IPS-18c (cell line): ENCODE measurements around the gene PERCC1.

ENCODE experiments used
- H3K4me3 ChIP-seq: 2 replicates; pipeline ENCODE4 v1.7.0; 2013; ENCODE audit warnings: low read depth, mild to moderate bottlenecking, low read length, moderate library complexity; ENCODE audit not compliant: insufficient read depth
- H3K9me3 ChIP-seq: one replicate; pipeline ENCODE4 v1.6.1; 2013; ENCODE audit warnings: mild to moderate bottlenecking, low read length, moderate library complexity; ENCODE audit not compliant: control insufficient read depth, insufficient read depth

PERCC1 gene

GRCh38 chr16:1442697-1443096 lies 11.8 kb downstream of the PERCC1 start:
- Histone ChIP-seq H3K9me3 (no peaks in the 10 kb centered on the region), H3K4me3 (no peak overlapping the region)

GRCh38 chr16:1443403-1443973 lies 12.6 kb downstream of the PERCC1 start:
- Histone ChIP-seq H3K4me3 (no peak overlapping the region), H3K9me3 (no peaks in the 10 kb centered on the region)

GRCh38 chr16:1443980-1444729 lies 13.3 kb downstream of the PERCC1 start, which contains the start of gene CCDC154:
TSS of gene CCDC154 (minus strand) at chr16:1444556. CDS start at chr16:1444322, 234 bp downstream.
- H3K9me3 ChIP-seq: no peaks in the 10 kb centered on the region
- H3K4me3 ChIP-seq: no peak within 1 kb of the TSS

GRCh38 chr16:1444730-1445517 lies 14.0 kb downstream of the PERCC1 start:
- Histone ChIP-seq H3K4me3 (no peak overlapping the region), H3K9me3 (no peaks in the 10 kb centered on the region)

GRCh38 chr16:1445518-1446203 lies 14.8 kb downstream of the PERCC1 start:
- Histone ChIP-seq H3K4me3 (no peak overlapping the region), H3K9me3 (no peaks in the 10 kb centered on the region)

GRCh38 chr16:1446296-1447080 lies 15.6 kb downstream of the PERCC1 start:
- H3K4me3 ChIP-seq: no peak overlapping the region
- H3K9me3 ChIP-seq: no peaks in the 10 kb centered on the region

- no peaks in the 10 kb centered on the region for H3K9me3 ChIP-seq
- no peak overlapping the region for H3K4me3 ChIP-seq
Observed at GRCh38 chr16:1447965-1448364, 17.1 kb downstream of the PERCC1 start.

GRCh38 chr16:1448536-1449116 lies 17.7 kb downstream of the PERCC1 start:
- no peaks in the 10 kb centered on the region for H3K9me3 ChIP-seq
- no peak overlapping the region for H3K4me3 ChIP-seq

GRCh38 chr16:1449201-1449788 lies 18.4 kb downstream of the PERCC1 start:
- Histone ChIP-seq H3K9me3 (no peaks in the 10 kb centered on the region), H3K4me3 (no peak overlapping the region)

GRCh38 chr16:1450218-1450617 lies 19.3 kb downstream of the PERCC1 start:
- Histone ChIP-seq H3K9me3 (no peaks in the 10 kb centered on the region), H3K4me3 (no peak overlapping the region)

GRCh38 chr16:1450841-1451240 lies 20.0 kb downstream of the PERCC1 start:
- no peak overlapping the region for H3K4me3 ChIP-seq
- H3K9me3 ChIP-seq: no peaks in the 10 kb centered on the region

- Histone ChIP-seq H3K9me3 (no peaks in the 10 kb centered on the region), H3K4me3 (no peak overlapping the region)
Observed at GRCh38 chr16:1451702-1452392, 21.0 kb downstream of the PERCC1 start.

- Histone ChIP-seq H3K9me3 (no peaks in the 10 kb centered on the region), H3K4me3 (no peak overlapping the region)
Observed at GRCh38 chr16:1452530-1452929, 21.7 kb downstream of the PERCC1 start.

GRCh38 chr16:1453316-1453715 lies 22.4 kb downstream of the PERCC1 start:
- no peak overlapping the region for H3K4me3 ChIP-seq
- H3K9me3 ChIP-seq: no peaks in the 10 kb centered on the region

GRCh38 chr16:1454561-1454960 lies 23.7 kb downstream of the PERCC1 start:
- H3K4me3 ChIP-seq: no peak overlapping the region
- H3K9me3 ChIP-seq: no peaks in the 10 kb centered on the region
